IMR-90 (cell line): ENCODE results near the gene HNRNPR. TPM values are rescaled to one million over a fixed set of nuclear protein-coding genes. Genes with fewer than 3 reads are reported as not detected.

Experiments
- ATAC-seq: fragments of 200-7000 bp; cut with Tn5 transposase; 2 replicates; pipeline ENCODE4 v1.9.1; 2020; ENCODE audit warnings: low read depth, mild to moderate bottlenecking, moderate library complexity
- BruUV-seq: library from RNA; stranded (reverse); fragments of 400-500 nt; replicated peaks from 2 replicates; lab custom pipeline; 2021; lab: Mats Ljungman, UMichigan
- CTCF ChIA-PET: fragments of 300-600 bp; formaldehyde crosslinking; extraction: SDS; loops from one replicate; lab custom pipeline; 2021; ENCODE audit warnings: antibody characterized with exemption; lab: Yijun Ruan, JAX
- POLR2A ChIA-PET: fragments of 300-600 bp; sonication (Branson Sonifier 250); formaldehyde crosslinking; loops from one replicate; lab custom pipeline; 2022; ENCODE audit warnings: antibody characterized with exemption; ENCODE audit not compliant: unreplicated experiment; lab: Charles Lee
- DNase-seq: peaks from one replicate; pipeline ENCODE4 v3.0.0; 2013
- H2AFZ ChIP-seq: replicated peaks from 2 replicates; pipeline ENCODE3; 2013; ENCODE audit warnings: low read length, mild to moderate bottlenecking; ENCODE audit not compliant: poor library complexity
- H2AK5ac ChIP-seq: 2 replicates; pipeline ENCODE4 v1.6.1; 2013; ENCODE audit warnings: low read depth, low read length, inconsistent platforms
- H2AK9ac ChIP-seq: replicated peaks from 2 replicates; pipeline ENCODE3; 2013; ENCODE audit warnings: mild to moderate bottlenecking, low read depth, low read length, moderate library complexity; ENCODE audit not compliant: poor library complexity
- H2BK120ac ChIP-seq: 2 replicates; pipeline ENCODE4 v1.6.1; 2013; ENCODE audit warnings: low read depth, low read length, inconsistent platforms
- H2BK15ac ChIP-seq: 3 replicates; pipeline ENCODE4 v1.6.1; 2013; ENCODE audit warnings: low read depth, low read length, inconsistent platforms
- H2BK20ac ChIP-seq: 2 replicates; pipeline ENCODE4 v1.6.1; 2013; ENCODE audit warnings: low read depth, mild to moderate bottlenecking, inconsistent platforms, low read length, moderate library complexity
- H2BK5ac ChIP-seq: 2 replicates; pipeline ENCODE4 v1.6.1; 2013; ENCODE audit warnings: mild to moderate bottlenecking, low read depth, low read length, inconsistent platforms; ENCODE audit not compliant: poor library complexity, severe bottlenecking
- H3K14ac ChIP-seq: replicated peaks from 2 replicates; pipeline ENCODE4 v1.6.1; 2013; ENCODE audit warnings: low read depth, low read length, inconsistent platforms
- H3K18ac ChIP-seq: 2 replicates; pipeline ENCODE4 v1.6.1; 2013; ENCODE audit warnings: low read depth, low read length, control low read depth
- H3K23ac ChIP-seq: 2 replicates; pipeline ENCODE4 v1.6.1; 2013; ENCODE audit warnings: low read depth, low read length, inconsistent platforms
- H3K27ac ChIP-seq: 2 replicates; pipeline ENCODE4 v1.5.1; 2013; ENCODE audit warnings: mild to moderate bottlenecking, control low read depth, low read length; ENCODE audit not compliant: insufficient read depth
- H3K27me3 ChIP-seq: 2 replicates; pipeline ENCODE4 v1.6.1; 2013; ENCODE audit warnings: low read length; ENCODE audit not compliant: control insufficient read depth, insufficient read depth
- H3K36me3 ChIP-seq: 2 replicates; pipeline ENCODE4 v1.6.1; 2013; ENCODE audit warnings: low read length, mixed read lengths; ENCODE audit not compliant: control insufficient read depth, insufficient read depth
- H3K4ac ChIP-seq: 2 replicates; pipeline ENCODE4 v1.6.1; 2013; ENCODE audit warnings: low read depth, low read length, inconsistent platforms
- H3K4me1 ChIP-seq: 2 replicates; pipeline ENCODE4 v1.6.1; 2013; ENCODE audit warnings: low read length, mixed read lengths; ENCODE audit not compliant: control insufficient read depth, insufficient read depth
- H3K4me2 ChIP-seq: 2 replicates; pipeline ENCODE4 v1.6.1; 2013; ENCODE audit warnings: low read depth, mild to moderate bottlenecking, control low read depth, low read length, moderate library complexity
- H3K4me3 ChIP-seq: 2 replicates; pipeline ENCODE4 v1.5.1; 2013; ENCODE audit warnings: low read depth, mild to moderate bottlenecking, control low read depth, low read length, moderate library complexity; ENCODE audit not compliant: insufficient read depth
- H3K56ac ChIP-seq: 2 replicates; pipeline ENCODE4 v1.6.1; 2013; ENCODE audit warnings: low read length, inconsistent platforms; ENCODE audit not compliant: insufficient read depth; ENCODE audit errors: extremely low read depth
- H3K79me1 ChIP-seq, 2 experiments: 2 replicates each; pipeline ENCODE4 v1.6.1; 2013; ENCODE audit warnings: low read length in 2 of 2, inconsistent platforms in 1 of 2, low read depth in 1 of 2
- H3K9ac ChIP-seq: 2 replicates; pipeline ENCODE4 v1.6.1; 2013; ENCODE audit warnings: low read depth, low read length, control low read depth
- H3K9me1 ChIP-seq: 2 replicates; pipeline ENCODE4 v1.6.1; 2013; ENCODE audit warnings: low read length, inconsistent platforms; ENCODE audit not compliant: insufficient read depth
- H3K9me3 ChIP-seq: 2 replicates; pipeline ENCODE4 v1.6.1; 2013; ENCODE audit warnings: low read length; ENCODE audit not compliant: control insufficient read depth, insufficient read depth
- H4K20me1 ChIP-seq: 2 replicates; pipeline ENCODE4 v1.6.1; 2013; ENCODE audit warnings: low read length, inconsistent platforms; ENCODE audit not compliant: insufficient read depth
- H4K5ac ChIP-seq: 2 replicates; pipeline ENCODE4 v1.6.1; 2013; ENCODE audit warnings: mild to moderate bottlenecking, low read depth, low read length, control low read depth
- H4K8ac ChIP-seq, 2 experiments: 2 replicates each; pipeline ENCODE4 v1.6.1; 2013; ENCODE audit warnings: low read depth in 2 of 2, low read length in 2 of 2, control low read depth in 1 of 2, inconsistent platforms in 1 of 2
- H4K91ac ChIP-seq: 2 replicates; pipeline ENCODE4 v1.6.1; 2013; ENCODE audit warnings: low read depth, low read length, inconsistent platforms; ENCODE audit not compliant: insufficient read depth
- BHLHE40 ChIP-seq: fragments of 150-350 bp; IDR thresholded peaks from 2 replicates; pipeline ENCODE4 v1.6.1; 2016; ENCODE audit warnings: mild to moderate bottlenecking, low read depth, low read length
- WGBS, 2 experiments: methylation state at CpG; one replicate each; pipeline versions ENCODE4 v1.1.5 to v1.1.7; 2013; ENCODE audit warnings: missing lambda C conversion rate in 2 of 2; ENCODE audit not compliant: insufficient read length in 1 of 2; ENCODE audit errors: extremely low coverage in 2 of 2; 5-methylcytosine and 5-hydroxymethylcytosine counted together
- dilution Hi-C: fragments of 300-500 bp; cut with HindIII; formaldehyde crosslinking; loops from one replicate; pipeline ENCODE4 v1.14.3; 2018; ENCODE audit warnings: low sequenced_read_pairs; ENCODE audit not compliant: unreplicated experiment
- in situ Hi-C: fragments of 300-500 bp; cut with MboI; formaldehyde crosslinking; loops from 3 replicates; pipeline ENCODE4 v1.14.3; 2019; ENCODE audit warnings: low sequenced_read_pairs, inconsistent platforms, mixed read lengths
- intact Hi-C: fragments of 100-400 bp; cut with micrococcal nuclease; formaldehyde crosslinking; loops from 2 replicates; pipeline ENCODE4 v1.10.0; 2022
- polyA plus RNA-seq, 3 experiments: library from polyadenylated mRNA; depleted of rRNA; stranded (reverse); fragments of >200 nt; gene quantifications; 2 replicates each; pipeline ENCODE4 v1.2.3, GENCODE V29; 2012; ENCODE audit warnings: low replicate concordance in 1 of 3
- total RNA-seq: library from RNA; depleted of rRNA; stranded (reverse); fragments of >200 nt; gene quantifications from 2 replicates; pipeline ENCODE4 v1.2.3, GENCODE V29; 2012
- TF ChIP-seq, protein P1 (sequence below): fragments of 150-350 bp; IDR thresholded peaks from 2 replicates; pipeline ENCODE4 v1.6.1; 2016; ENCODE audit warnings: low read depth, mild to moderate bottlenecking, low read length, moderate library complexity, borderline replicate concordance

The HNRNPR gene
- total and polyA plus RNA-seq, 2 of the 4 experiments (the other 2 are of a cell fraction) = 99.7 to 111 TPM

DNA sequence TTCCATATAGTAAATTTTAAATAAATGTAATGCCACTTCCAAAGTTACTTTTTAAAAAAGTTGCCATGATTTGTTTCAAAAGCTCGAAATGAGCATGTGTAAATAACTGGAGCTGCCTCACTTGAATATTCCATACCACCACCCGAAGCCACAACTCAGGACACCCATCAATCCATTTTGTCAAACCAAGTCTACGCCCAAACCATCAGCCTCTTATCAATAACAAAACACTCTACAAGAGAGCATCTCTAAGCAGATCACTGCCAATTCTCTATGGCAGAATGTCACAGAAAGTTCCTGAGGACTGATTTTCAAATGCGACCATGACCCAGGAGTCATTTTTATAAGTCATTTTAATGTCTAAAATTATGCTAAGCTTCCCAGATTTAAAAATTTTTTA is 4.5 kb downstream of the HNRNPR start:
- Histone ChIP-seq H3K23ac (peak overlapping the region; percentile 90), H3K4me1 (peaks cover 4% of the 10 kb centered on the region; the same call in 1 of the 2 replicates), H4K8ac (0 out of 4 replicates have a peak overlapping the region, but pooled peaks of 1 of the 2 experiments have one; percentile 15), H3K4me2 (peak overlapping the region; percentile 54), H4K20me1 (peaks cover 71% of the 10 kb centered on the region), H2BK15ac (no peak overlapping the region), H3K14ac (no peak overlapping the region), H2BK120ac (no peak overlapping the region), H3K4ac (no peak overlapping the region; the same call in 1 of the 2 replicates), H3K9ac (no peak overlapping the region), H2BK20ac (no peak overlapping the region), H4K5ac (no peak overlapping the region), H3K27me3 (no peaks in the 10 kb centered on the region), H3K79me1 (peaks cover 0 to 14% of the 10 kb centered on the region in 2 experiments; a peak in 2 of 4 replicates), H4K91ac (no peak overlapping the region; the same call in 1 of the 2 replicates), H3K27ac (no peak overlapping the region), H3K18ac (no peak overlapping the region), H3K4me3 (no peak overlapping the region), H3K36me3 (peaks cover 19% of the 10 kb centered on the region), H2AK5ac (no peak overlapping the region), H2AK9ac (no peak overlapping the region), H2AFZ (no peak overlapping the region), H3K9me3 (no peaks in the 10 kb centered on the region), H3K9me1 (peaks cover 2% of the 10 kb centered on the region), H3K56ac (no peak overlapping the region), H2BK5ac (no peak overlapping the region)
- no TSS peak for BruUV-seq
- TF ChIP-seq, protein P1, sequence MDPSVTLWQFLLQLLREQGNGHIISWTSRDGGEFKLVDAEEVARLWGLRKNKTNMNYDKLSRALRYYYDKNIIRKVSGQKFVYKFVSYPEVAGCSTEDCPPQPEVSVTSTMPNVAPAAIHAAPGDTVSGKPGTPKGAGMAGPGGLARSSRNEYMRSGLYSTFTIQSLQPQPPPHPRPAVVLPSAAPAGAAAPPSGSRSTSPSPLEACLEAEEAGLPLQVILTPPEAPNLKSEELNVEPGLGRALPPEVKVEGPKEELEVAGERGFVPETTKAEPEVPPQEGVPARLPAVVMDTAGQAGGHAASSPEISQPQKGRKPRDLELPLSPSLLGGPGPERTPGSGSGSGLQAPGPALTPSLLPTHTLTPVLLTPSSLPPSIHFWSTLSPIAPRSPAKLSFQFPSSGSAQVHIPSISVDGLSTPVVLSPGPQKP = no peak
- no peak for TF ChIP-seq BHLHE40
- dilution Hi-C loops = loop anchor here (10.0 kb wide), 1 partner anchor 85 kb away; the partner anchor contains the start of gene TCEA3
- in situ Hi-C loops = no loop called here
- ChIA-PET CTCF (interaction anchor here (0.8 to 2.7 kb wide), 2 partner anchors 64 to 157 kb away, joined by 3 to 8 read pairs; no protein-coding TSS in a partner anchor), POLR2A (no interaction called here)
- intact Hi-C loops = loop anchor here (5.0 kb wide), 2 partner anchors 143 to 193 kb away; partner anchors contain the start of genes ASAP3 and E2F2
- DNase-seq (no peak), ATAC-seq (no peak)
- WGBS, 2 experiments = 67% methylated on average over 1 of the region's 4 CpGs; no CpG with 5 or more reads in 1 of the 2 experiments
